ENCODE measurements around the gene SLC25A11.
"Not testable (repeated sequence)": the region's sequence is repeated elsewhere in the genome, so short reads cannot be mapped to it uniquely, and the experiment has no call there.

SLC25A11 gene

DNA sequence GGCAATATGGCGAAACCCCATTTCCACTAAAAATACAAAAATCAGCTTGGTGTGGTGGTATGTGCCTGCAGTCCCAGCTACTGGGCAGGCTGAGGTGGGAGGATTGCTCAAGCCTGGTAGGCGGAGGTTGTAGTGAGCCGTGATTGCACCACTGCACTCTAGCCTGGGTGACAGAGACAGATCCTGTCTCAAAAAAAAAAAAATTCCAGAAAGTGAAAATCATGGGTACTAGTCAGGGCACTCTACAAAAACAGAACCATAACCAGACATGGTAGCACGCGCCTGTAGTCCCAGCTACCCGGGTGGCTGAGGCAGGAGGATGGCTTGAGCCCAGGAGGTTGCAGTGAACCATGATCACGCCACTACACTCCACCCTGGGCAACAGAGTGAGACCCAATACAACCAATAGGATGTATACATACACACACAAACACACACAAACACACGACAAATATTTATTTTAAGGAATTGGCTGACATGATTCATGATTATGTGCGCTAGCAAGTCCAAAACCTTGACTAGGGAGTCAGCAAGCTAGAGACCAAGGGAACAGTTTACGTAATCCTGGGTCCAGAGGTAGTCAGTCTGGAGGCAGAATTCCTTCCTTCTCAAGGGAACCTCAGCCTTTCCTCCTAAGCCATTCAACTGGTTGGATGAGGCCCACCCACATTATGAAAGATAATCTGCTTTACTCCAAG is 19.3 kb downstream of the SLC25A11 start:
- no peak for DNase-seq (ENCODE audit: low read depth, low spot score)
- TF ChIP-seq, protein P1, sequence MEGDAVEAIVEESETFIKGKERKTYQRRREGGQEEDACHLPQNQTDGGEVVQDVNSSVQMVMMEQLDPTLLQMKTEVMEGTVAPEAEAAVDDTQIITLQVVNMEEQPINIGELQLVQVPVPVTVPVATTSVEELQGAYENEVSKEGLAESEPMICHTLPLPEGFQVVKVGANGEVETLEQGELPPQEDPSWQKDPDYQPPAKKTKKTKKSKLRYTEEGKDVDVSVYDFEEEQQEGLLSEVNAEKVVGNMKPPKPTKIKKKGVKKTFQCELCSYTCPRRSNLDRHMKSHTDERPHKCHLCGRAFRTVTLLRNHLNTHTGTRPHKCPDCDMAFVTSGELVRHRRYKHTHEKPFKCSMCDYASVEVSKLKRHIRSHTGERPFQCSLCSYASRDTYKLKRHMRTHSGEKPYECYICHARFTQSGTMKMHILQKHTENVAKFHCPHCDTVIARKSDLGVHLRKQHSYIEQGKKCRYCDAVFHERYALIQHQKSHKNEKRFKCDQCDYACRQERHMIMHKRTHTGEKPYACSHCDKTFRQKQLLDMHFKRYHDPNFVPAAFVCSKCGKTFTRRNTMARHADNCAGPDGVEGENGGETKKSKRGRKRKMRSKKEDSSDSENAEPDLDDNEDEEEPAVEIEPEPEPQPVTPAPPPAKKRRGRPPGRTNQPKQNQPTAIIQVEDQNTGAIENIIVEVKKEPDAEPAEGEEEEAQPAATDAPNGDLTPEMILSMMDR (IDR thresholded peaks at IDR 0.05; ENCODE audit: low read depth, low read length) = no peak
- in situ Hi-C loops (cut with HindIII; ENCODE audit: low sequenced_read_pairs) = no loop called here
- H3K4me3 ChIP-seq (ENCODE audit: low read depth, low read length) = no peak overlapping the region

DNA sequence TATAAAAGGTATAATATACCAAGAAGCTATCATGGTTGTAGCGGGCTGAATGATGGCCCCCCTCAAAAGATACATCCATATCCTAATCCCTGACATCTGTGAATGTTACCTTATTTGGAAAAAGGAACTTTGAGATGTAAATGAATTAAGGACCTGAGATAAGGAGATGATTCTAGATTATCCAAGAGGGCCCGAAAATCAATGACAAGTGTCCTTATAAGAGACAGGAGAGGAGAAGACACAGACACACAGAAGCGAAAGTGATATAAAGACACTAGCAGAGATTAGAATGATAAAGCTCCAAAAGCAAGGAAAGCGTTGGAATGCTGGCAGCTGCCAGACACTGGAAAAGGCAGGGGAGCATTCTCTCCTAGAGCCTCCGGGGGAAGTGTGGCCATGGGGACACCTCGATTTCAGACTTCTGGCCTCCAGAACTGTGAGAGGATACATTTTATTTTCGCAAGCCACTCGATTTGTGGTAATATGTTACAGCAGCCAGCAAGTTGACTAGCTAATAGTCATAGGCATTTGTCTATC is 20.3 kb downstream of the SLC25A11 start:
- H3K4me3 ChIP-seq (ENCODE audit: low read depth, low read length) = no peak overlapping the region
- TF ChIP-seq, protein P1 (IDR thresholded peaks at IDR 0.05; ENCODE audit: low read depth, low read length) = no peak
- in situ Hi-C loops (cut with HindIII; ENCODE audit: low sequenced_read_pairs) = no loop called here
- DNase-seq (ENCODE audit: low read depth, low spot score) = no peak

DNA sequence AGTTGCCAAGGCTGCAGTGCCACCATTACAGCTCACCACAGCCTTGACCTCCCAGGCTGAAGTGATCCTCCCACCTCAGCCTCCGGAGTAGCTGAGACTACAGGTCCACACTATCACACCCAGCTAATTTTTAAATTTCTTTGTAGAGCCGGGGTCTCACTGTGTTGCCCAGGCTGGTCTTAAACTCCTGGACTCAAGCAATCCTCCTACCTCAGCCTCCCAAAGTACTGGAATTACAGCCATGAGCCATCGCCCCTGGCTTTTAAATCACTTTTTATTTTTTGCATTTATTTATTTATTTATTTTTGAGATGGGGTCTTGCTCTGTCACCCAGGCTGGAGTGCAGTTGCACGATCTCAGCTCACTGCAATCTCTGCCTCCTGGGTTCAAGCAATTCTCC is 25.3 kb downstream of the SLC25A11 start:
- in situ Hi-C loops (cut with HindIII; ENCODE audit: low sequenced_read_pairs); DNase-seq (ENCODE audit: low read depth, low spot score); H3K4me3 ChIP-seq (ENCODE audit: low read depth, low read length): not testable (repeated sequence)

DNA sequence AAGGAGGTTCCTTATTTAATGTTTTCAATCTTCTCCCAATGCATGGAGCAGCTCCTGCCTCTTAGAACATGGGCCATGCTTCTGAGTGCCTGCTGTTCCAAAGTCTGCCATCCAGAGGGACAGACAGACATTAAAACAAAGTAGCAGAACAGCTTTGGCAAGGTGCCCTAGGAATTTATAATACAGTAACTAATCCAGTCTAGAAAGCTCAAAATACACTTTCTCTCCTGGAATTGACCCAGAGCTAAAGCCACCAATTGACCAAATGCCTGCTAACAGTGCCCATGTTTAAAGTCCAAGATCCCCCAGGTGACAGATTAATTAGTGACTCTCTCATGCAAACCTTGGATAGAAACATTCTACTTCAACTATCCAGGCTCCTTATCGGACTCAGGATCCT is 25.9 kb downstream of the SLC25A11 start:
- TF ChIP-seq, protein P1 (IDR thresholded peaks at IDR 0.05; ENCODE audit: low read depth, low read length) = no peak
- no peak overlapping the region for H3K4me3 ChIP-seq (ENCODE audit: low read depth, low read length)
- DNase-seq (ENCODE audit: low read depth, low spot score) = no peak
- in situ Hi-C loops (cut with HindIII; ENCODE audit: low sequenced_read_pairs) = no loop called here

DNA sequence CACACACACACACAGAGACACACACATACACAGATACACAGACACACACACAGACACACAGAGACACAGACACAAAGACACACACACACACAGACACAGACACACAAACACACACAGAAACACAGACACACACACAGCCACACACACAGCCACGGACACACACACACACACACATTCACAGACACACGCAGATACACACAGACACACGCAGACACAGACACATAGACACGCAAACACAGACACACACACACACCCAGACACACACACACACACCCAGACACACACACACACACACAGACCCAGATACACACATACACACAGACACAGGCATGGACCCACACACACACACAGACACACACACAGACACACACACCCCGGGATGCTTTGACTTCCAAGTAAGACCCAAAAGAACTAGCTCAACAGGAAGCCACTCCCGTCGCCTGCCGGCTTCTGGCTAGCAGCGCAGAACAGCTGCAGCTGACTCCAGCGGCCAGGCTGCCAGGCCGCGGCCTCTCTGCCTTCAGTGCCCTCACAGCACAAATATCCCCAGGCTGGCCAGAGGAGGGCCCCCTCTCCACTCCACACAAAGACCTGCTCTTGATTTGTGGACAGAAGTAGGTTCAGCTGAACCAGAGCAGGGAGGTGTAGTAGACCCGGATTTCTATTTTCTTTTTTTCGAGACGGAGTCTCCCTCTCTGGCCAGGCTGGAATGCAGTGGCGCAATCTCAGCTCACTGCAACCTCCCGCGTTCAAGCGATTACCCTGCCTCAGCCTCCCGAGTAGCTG is 30.9 kb downstream of the SLC25A11 start:
- TF ChIP-seq, protein P1 (IDR thresholded peaks at IDR 0.05; ENCODE audit: low read depth, low read length) = peak; percentile 86
- peak; percentile 94 for DNase-seq (ENCODE audit: low read depth, low spot score)
- no peak overlapping the region for H3K4me3 ChIP-seq (ENCODE audit: low read depth, low read length)
- in situ Hi-C loops (cut with HindIII; ENCODE audit: low sequenced_read_pairs) = no loop called here

DNA sequence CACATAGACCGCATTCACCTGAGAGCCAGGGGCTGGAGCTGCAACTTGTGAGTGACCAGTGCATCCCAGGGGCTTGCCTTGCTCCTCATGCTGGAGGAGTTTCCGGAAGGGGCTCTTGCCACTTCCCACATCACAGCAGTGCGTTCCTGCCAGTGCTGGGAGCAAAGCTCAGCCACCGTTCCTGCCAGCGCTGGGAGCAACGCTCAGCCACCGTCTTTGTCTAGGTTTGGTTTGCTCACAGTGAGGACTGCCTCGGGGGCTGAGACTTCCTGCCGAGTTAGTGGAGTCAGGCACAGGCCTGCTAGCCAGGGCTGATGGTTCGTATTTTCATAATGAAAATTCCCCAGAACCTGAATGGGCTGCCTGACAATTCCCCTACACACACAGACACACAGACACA is 31.5 kb downstream of the SLC25A11 start:
- in situ Hi-C loops (cut with HindIII; ENCODE audit: low sequenced_read_pairs) = no loop called here
- H3K4me3 ChIP-seq (ENCODE audit: low read depth, low read length) = no peak overlapping the region
- TF ChIP-seq, protein P1 (IDR thresholded peaks at IDR 0.05; ENCODE audit: low read depth, low read length) = no peak
- peak; percentile 16 for DNase-seq (ENCODE audit: low read depth, low spot score)

DNA sequence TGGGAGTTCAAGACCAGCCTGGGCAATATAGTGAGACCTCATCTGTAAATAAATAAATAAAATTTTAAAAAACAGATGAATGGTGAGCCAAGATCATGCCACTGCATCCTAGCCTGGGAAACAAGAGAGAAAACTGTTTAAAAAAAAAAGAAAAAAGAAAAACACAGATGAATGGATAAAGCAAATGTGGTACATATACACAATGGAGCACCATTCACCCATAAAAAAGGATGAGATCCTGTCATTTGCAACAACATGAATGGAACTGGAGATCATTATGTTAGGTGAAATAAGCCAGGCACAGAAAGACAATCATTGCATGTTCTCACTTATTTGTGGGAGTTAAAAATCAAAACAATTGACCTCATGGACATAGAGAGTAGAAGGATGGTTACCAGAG is 33.2 kb downstream of the SLC25A11 start:
- in situ Hi-C loops (cut with HindIII; ENCODE audit: low sequenced_read_pairs); DNase-seq (ENCODE audit: low read depth, low spot score); H3K4me3 ChIP-seq (ENCODE audit: low read depth, low read length): not testable (repeated sequence)

Data from astrocyte of the spinal cord (primary cell).